Measurements from ENCODE around the gene FAM200A. TPM values are rescaled to one million over a fixed set of nuclear protein-coding genes. Genes with fewer than 3 reads are reported as not detected.
"Not testable (repeated sequence)": the region's sequence is repeated elsewhere in the genome, so short reads cannot be mapped to it uniquely, and the experiment has no call there.

FAM200A gene
- total and polyA plus RNA-seq, 2 of the 13 experiments (the other 11 are each of a cell fraction or from before 2014, with no cell fraction given), result 4.7 to 6.3 TPM

- 2% methylated on average over 15 of the region's 15 CpGs for WGBS (ENCODE audit: low lambda C conversion rate)
- Histone ChIP-seq H3K4me3 (replicated peaks in 1 of 3; ENCODE audit: insufficient read depth in 1 of 3, low read depth in 2 of 3, low read length in 3 of 3) (peak overlapping the region; percentile 72 to 92 (median 88)), H3K27me3 (ENCODE audit: control insufficient read depth in 1 of 2, insufficient read depth in 2 of 2, low read length in 2 of 2) (no peaks in the 10 kb centered on the region; a peak in 1 of 5 replicates), H3K4me1 (ENCODE audit: insufficient read depth, low read length) (peaks cover 19% of the 10 kb centered on the region), H3K4me2 (ENCODE audit: low read depth, low read length) (peak overlapping the region; percentile 74), H2AFZ (ENCODE audit: low read length) (no peak overlapping the region), H3K9me3 (ENCODE audit: low read length) (no peaks in the 10 kb centered on the region), H4K20me1 (ENCODE audit: insufficient read depth, low read length) (no peaks in the 10 kb centered on the region), H3K36me3 (replicated peaks in 1 of 2; ENCODE audit: control insufficient read depth in 1 of 2, insufficient read depth in 2 of 2, low read length in 2 of 2) (peaks cover 4 to 21% of the 10 kb centered on the region in 2 experiments; a peak in 4 of 5 replicates), H3K9ac (ENCODE audit: insufficient read depth, low read depth, low read length) (peak overlapping the region; percentile 96), H3K79me2 (ENCODE audit: insufficient read depth, low read length) (peaks cover 20% of the 10 kb centered on the region), H3K27ac (ENCODE audit: extremely low read length, insufficient read depth, low read length) (peak overlapping the region; percentile 65)
- in situ Hi-C loops (cut with HindIII; ENCODE audit: extremely low pct_ligation_motif_present, low pct_unique_long_range_greater_than_20kb), result no loop called here
- ATAC-seq, result peak; percentile 68
- FAIRE-seq, result no peak
- DNase-seq (ENCODE audit: low spot score), result no peak
- TSS peak; percentile 76 for BruUV-seq (replicated peaks)
- ChIA-PET CTCF (ENCODE audit: low intra/inter-chr PET ratio, low total read pairs) (no interaction called here), POLR2A (interaction anchor here (1.1 to 1.2 kb wide), 4 partner anchors 12 to 368 kb away, joined by 4 to 7 read pairs (median 6); partner anchors contain the start of genes TRIM4, ZKSCAN5 and ZNF394)
- no peak for TF ChIP-seq SIX4 (CRISPR knock-in tag; IDR thresholded peaks at IDR 0.05)
- TF ChIP-seq, protein P1, sequence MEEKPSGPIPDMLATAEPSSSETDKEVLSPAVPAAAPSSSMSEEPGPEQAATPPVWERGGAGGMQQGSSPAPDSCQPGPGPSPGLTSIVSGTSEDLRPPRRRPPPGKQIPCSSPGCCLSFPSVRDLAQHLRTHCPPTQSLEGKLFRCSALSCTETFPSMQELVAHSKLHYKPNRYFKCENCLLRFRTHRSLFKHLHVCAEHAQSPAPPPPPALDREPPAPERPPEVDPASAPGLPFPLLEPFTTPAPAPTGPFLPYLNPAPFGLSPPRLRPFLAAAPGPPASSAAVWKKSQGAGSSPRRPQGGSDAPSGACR (CRISPR knock-in tag; IDR thresholded peaks at IDR 0.05), result 0 out of 2 replicates have a peak, but pooled peaks have one; percentile 5
- no peak for TF ChIP-seq ZBTB33 (CRISPR knock-in tag; IDR thresholded peaks at IDR 0.05)
- TF ChIP-seq ZFYVE20 (CRISPR knock-in tag; IDR thresholded peaks at IDR 0.05; ENCODE audit: borderline replicate concordance, low read depth), result no peak
- TF ChIP-seq ZNF549 (CRISPR knock-in tag; IDR thresholded peaks at IDR 0.05), result no peak
- TF ChIP-seq, protein P2, sequence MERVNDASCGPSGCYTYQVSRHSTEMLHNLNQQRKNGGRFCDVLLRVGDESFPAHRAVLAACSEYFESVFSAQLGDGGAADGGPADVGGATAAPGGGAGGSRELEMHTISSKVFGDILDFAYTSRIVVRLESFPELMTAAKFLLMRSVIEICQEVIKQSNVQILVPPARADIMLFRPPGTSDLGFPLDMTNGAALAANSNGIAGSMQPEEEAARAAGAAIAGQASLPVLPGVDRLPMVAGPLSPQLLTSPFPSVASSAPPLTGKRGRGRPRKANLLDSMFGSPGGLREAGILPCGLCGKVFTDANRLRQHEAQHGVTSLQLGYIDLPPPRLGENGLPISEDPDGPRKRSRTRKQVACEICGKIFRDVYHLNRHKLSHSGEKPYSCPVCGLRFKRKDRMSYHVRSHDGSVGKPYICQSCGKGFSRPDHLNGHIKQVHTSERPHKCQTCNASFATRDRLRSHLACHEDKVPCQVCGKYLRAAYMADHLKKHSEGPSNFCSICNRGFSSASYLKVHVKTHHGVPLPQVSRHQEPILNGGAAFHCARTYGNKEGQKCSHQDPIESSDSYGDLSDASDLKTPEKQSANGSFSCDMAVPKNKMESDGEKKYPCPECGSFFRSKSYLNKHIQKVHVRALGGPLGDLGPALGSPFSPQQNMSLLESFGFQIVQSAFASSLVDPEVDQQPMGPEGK (CRISPR knock-in tag; IDR thresholded peaks at IDR 0.05), result no peak
- TF ChIP-seq ZNF121 (CRISPR knock-in tag; IDR thresholded peaks at IDR 0.05), result no peak
- intact Hi-C loops (cut with micrococcal nuclease; ENCODE audit: unreplicated experiment), result no loop called here
These were observed 580 bp downstream of the FAM200A start for GRCh38 chr7:99551334-99551733.

DNA sequence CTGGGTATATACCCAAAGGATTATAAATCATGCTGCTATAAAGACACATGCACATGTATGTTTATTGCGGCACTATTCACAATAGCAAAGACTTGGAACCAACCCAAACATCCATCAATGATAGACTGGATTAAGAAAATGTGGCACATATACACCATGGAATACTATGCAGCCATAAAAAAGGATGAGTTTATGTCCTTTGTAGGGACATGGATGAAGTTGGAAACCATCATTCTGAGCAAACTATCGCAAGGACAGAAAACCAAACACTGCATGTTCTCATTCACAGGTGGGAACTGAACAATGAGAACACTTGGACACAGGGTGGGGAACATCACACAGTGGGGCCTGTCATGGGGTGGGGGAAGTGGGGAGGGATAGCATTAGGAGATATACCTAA, 2.4 kb downstream of the FAM200A start:
- H3K4me2 ChIP-seq (ENCODE audit: low read depth, low read length); H2AFZ ChIP-seq (ENCODE audit: low read length); H3K4me3 ChIP-seq (replicated peaks in 1 of 3; ENCODE audit: insufficient read depth in 1 of 3, low read depth in 2 of 3, low read length in 3 of 3); DNase-seq (ENCODE audit: low spot score); CTCF ChIA-PET (ENCODE audit: low intra/inter-chr PET ratio, low total read pairs); H3K27me3 ChIP-seq (ENCODE audit: control insufficient read depth in 1 of 2, insufficient read depth in 2 of 2, low read length in 2 of 2); POLR2A ChIA-PET; intact Hi-C loops (cut with micrococcal nuclease; ENCODE audit: unreplicated experiment); H3K9ac ChIP-seq (ENCODE audit: insufficient read depth, low read depth, low read length); H3K9me3 ChIP-seq (ENCODE audit: low read length); H3K27ac ChIP-seq (ENCODE audit: extremely low read length, insufficient read depth, low read length); BruUV-seq (replicated peaks); H3K36me3 ChIP-seq (replicated peaks in 1 of 2; ENCODE audit: control insufficient read depth in 1 of 2, insufficient read depth in 2 of 2, low read length in 2 of 2); FAIRE-seq; ATAC-seq; in situ Hi-C loops (cut with HindIII; ENCODE audit: extremely low pct_ligation_motif_present, low pct_unique_long_range_greater_than_20kb); H4K20me1 ChIP-seq (ENCODE audit: insufficient read depth, low read length): not testable (repeated sequence)
- WGBS (ENCODE audit: low lambda C conversion rate), result no CpG with 5 or more reads among the region's 2 CpGs
- peaks cover 18% of the 10 kb centered on the region for H3K79me2 ChIP-seq (ENCODE audit: insufficient read depth, low read length)
- H3K4me1 ChIP-seq (ENCODE audit: insufficient read depth, low read length), result peaks cover 19% of the 10 kb centered on the region

- BruUV-seq (replicated peaks); H4K20me1 ChIP-seq (ENCODE audit: insufficient read depth, low read length); H3K9me3 ChIP-seq (ENCODE audit: low read length); ATAC-seq; H3K9ac ChIP-seq (ENCODE audit: insufficient read depth, low read depth, low read length); FAIRE-seq; H3K4me1 ChIP-seq (ENCODE audit: insufficient read depth, low read length); DNase-seq (ENCODE audit: low spot score); H3K4me3 ChIP-seq (replicated peaks in 1 of 3; ENCODE audit: insufficient read depth in 1 of 3, low read depth in 2 of 3, low read length in 3 of 3); in situ Hi-C loops (cut with HindIII; ENCODE audit: extremely low pct_ligation_motif_present, low pct_unique_long_range_greater_than_20kb); H3K79me2 ChIP-seq (ENCODE audit: insufficient read depth, low read length); H3K36me3 ChIP-seq (replicated peaks in 1 of 2; ENCODE audit: control insufficient read depth in 1 of 2, insufficient read depth in 2 of 2, low read length in 2 of 2); H2AFZ ChIP-seq (ENCODE audit: low read length); H3K27ac ChIP-seq (ENCODE audit: extremely low read length, insufficient read depth, low read length); intact Hi-C loops (cut with micrococcal nuclease; ENCODE audit: unreplicated experiment); CTCF ChIA-PET (ENCODE audit: low intra/inter-chr PET ratio, low total read pairs); POLR2A ChIA-PET; H3K4me2 ChIP-seq (ENCODE audit: low read depth, low read length); H3K27me3 ChIP-seq (ENCODE audit: control insufficient read depth in 1 of 2, insufficient read depth in 2 of 2, low read length in 2 of 2): not testable (repeated sequence)
- 95% methylated on average over 5 of the region's 5 CpGs for WGBS (ENCODE audit: low lambda C conversion rate)
These were observed 6.6 kb downstream of the FAM200A start for GRCh38 chr7:99545308-99545707.

Data from HepG2 (cell line).